Activated naive CD4-positive, alpha-beta T cell treated with anti-CD3 and anti-CD28 coated beads for 36 hours (primary cell): ENCODE results near the gene PMEPA1. TPM values are rescaled to one million over a fixed set of nuclear protein-coding genes. Genes with fewer than 3 reads are reported as not detected.

Experiments used
- CTCF ChIA-PET: fragments of 350-600 bp; sonication (Branson Sonifier 250); formaldehyde crosslinking; loops from one replicate; lab custom pipeline; 2021; ENCODE audit warnings: antibody characterized with exemption; lab: Charles Lee
- DNase-seq: peaks from one replicate; pipeline ENCODE4 v3.0.0-alpha.2; 2020
- H3K27ac Mint-ChIP-seq: one replicate; pipeline ENCODE4 v1.8.0; 2021; ENCODE audit warnings: mild to moderate bottlenecking, mixed read lengths
- H3K27me3 Mint-ChIP-seq: one replicate; pipeline ENCODE4 v1.8.0; 2021; ENCODE audit warnings: low read depth, mixed read lengths
- H3K36me3 Mint-ChIP-seq: one replicate; pipeline ENCODE4 v1.8.0; 2021; ENCODE audit warnings: low read depth, mixed read lengths
- H3K4me1 Mint-ChIP-seq: one replicate; pipeline ENCODE4 v1.8.0; 2021; ENCODE audit warnings: low read depth, mixed read lengths
- H3K4me3 Mint-ChIP-seq: one replicate; pipeline ENCODE4 v1.8.0; 2021; ENCODE audit warnings: mild to moderate bottlenecking, moderate library complexity, mixed read lengths
- H3K9me3 Mint-ChIP-seq: one replicate; pipeline ENCODE4 v1.8.0; 2021; ENCODE audit warnings: mixed read lengths
- intact Hi-C: fragments of 100-400 bp; cut with micrococcal nuclease; formaldehyde crosslinking; loops from one replicate; pipeline ENCODE4 v1.15.1; 2023
- total RNA-seq, 2 experiments: library from RNA; stranded (reverse); gene quantifications; one replicate each; pipeline ENCODE4 v1.2.3, GENCODE V29; 2021

The PMEPA1 gene
- total RNA-seq, 2 experiments from 2014 or later: 2.0 to 2.2 TPM

DNA sequence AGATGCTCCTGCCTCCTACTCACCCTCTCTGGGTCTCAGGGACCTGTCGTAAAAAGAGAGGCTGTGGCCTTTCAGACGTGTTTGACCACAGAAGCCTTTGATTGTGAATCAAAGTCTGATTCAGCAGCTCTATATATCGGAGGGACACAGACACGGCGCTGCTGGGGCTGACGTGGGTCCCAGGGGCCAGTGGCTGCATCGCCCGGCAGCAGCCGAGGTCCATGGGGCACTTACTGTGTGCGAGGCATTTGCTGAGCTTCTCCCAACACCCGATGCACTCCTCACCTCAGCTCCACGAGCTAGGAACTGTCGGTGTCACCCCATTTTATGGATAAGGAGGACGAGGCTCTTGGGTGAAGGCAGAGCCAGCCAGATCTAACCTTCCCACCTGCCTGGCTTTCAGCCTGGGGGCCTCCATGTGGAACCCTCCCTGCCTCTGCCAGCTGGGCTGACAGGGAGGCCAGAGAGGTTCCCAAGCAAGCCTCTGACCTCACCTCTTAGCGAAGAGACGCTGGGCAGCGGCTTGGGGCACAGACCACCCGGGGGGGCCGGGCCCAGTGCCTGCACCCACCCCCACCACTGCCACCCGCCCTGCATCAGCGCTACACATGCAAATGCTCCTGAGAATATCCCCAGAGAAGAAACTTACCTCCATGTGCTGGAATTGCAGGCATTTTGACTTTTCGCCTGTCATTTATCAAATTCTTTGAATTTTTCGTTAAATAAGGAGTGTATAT, 19.9 kb downstream of the PMEPA1 start:
- no peak for DNase-seq
- no peaks in the 10 kb centered on the region for H3K9me3 Mint-ChIP-seq
- intact Hi-C loops: no loop called here
- H3K36me3 Mint-ChIP-seq: no peaks in the 10 kb centered on the region
- no peak overlapping the region for H3K4me3 Mint-ChIP-seq
- CTCF ChIA-PET: no interaction called here
- H3K27ac Mint-ChIP-seq: no peak overlapping the region
- no peaks in the 10 kb centered on the region for H3K27me3 Mint-ChIP-seq
- H3K4me1 Mint-ChIP-seq: peaks cover 4% of the 10 kb centered on the region

DNA sequence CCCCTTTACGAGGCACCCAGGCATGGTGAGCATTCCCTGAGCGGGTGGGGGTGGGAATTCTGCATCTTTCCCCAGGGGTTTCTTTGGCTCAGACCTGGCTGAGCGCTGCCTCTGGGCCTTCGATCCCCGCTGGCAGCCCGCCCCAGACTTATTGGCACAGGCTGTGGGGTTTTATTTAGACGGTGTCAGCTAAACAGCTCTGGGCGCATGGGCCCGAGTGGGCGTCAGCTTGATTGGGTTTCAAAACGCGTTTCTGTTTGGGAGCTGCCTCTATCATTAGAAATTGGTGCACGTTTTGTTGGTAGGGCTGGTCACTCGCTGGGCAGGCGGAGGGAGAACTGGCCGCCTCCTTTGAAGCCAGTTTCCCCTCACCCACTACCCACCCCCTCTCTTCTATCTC, 21.0 kb downstream of the PMEPA1 start:
- no peaks in the 10 kb centered on the region for H3K9me3 Mint-ChIP-seq
- H3K4me3 Mint-ChIP-seq: no peak overlapping the region
- intact Hi-C loops: no loop called here
- H3K27me3 Mint-ChIP-seq: no peaks in the 10 kb centered on the region
- no peaks in the 10 kb centered on the region for H3K36me3 Mint-ChIP-seq
- peaks cover 2% of the 10 kb centered on the region for H3K4me1 Mint-ChIP-seq
- no peak overlapping the region for H3K27ac Mint-ChIP-seq
- CTCF ChIA-PET: no interaction called here
- DNase-seq: no peak

DNA sequence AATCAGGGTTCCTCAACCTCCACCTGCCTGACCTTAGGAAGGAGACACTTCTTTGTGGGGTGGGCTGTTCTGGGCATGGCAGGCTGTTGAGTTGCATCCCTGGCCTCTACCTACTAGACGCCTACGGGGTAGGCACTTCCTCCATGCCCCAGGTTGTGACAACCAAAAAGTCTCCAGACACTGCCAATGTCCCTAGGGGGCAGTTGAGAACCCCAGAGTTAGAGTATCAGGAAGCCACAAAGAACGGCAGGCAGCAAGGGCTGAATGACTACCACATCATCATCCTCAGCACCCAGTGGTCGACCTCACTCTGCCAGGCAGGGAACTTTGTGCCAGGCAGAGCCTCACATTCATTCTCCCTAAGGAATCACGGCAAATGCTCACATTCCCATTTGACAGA, 21.5 kb downstream of the PMEPA1 start:
- DNase-seq: no peak
- H3K36me3 Mint-ChIP-seq: no peaks in the 10 kb centered on the region
- H3K27me3 Mint-ChIP-seq: no peaks in the 10 kb centered on the region
- no peak overlapping the region for H3K4me3 Mint-ChIP-seq
- H3K4me1 Mint-ChIP-seq: peaks cover 2% of the 10 kb centered on the region
- H3K27ac Mint-ChIP-seq: no peak overlapping the region
- no peaks in the 10 kb centered on the region for H3K9me3 Mint-ChIP-seq
- CTCF ChIA-PET: no interaction called here
- intact Hi-C loops: no loop called here

DNA sequence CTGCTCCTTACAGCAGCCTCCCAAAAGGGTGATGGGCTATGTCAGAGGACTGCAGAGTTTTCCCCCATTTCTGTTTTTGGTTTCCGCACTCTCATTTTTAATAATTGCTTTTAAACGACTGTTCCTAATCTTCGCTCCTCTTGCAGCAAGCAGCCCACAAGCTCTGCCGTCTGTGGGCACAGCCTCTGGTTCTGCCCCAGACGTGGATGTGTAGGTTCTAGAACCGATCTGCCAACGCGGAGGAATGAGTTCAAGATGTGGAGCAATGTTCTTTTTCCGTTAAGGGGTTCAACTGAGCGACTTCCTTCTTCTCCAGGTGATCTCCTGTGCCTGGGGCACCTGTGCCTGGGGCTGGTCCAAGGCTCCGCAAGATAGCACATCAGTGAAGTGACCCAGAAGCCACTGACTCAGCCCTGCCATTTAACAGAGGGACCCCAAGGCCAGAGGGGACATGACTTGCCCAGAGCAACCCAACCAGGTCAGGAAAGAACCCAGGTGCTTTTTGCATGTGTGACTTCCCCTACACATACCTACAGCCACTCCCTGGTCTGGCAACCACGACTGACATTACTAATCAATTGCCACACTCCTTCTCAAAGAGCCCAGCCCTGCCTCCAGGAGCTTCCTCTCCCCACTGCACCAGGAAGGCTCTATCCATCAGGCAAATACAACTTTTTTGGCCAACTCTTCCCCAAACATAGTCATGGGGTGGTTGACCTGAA, 22.7 kb downstream of the PMEPA1 start:
- Mint-ChIP-seq H3K4me3 (no peak overlapping the region), H3K9me3 (no peaks in the 10 kb centered on the region), H3K27ac (no peak overlapping the region), H3K4me1 (peaks cover 2% of the 10 kb centered on the region), H3K36me3 (no peaks in the 10 kb centered on the region), H3K27me3 (no peaks in the 10 kb centered on the region)
- intact Hi-C loops: no loop called here
- no peak for DNase-seq
- CTCF ChIA-PET: interaction anchor here (1.0 kb wide), 1 partner anchor 400 kb away, joined by 3 read pairs; no protein-coding TSS in a partner anchor

DNA sequence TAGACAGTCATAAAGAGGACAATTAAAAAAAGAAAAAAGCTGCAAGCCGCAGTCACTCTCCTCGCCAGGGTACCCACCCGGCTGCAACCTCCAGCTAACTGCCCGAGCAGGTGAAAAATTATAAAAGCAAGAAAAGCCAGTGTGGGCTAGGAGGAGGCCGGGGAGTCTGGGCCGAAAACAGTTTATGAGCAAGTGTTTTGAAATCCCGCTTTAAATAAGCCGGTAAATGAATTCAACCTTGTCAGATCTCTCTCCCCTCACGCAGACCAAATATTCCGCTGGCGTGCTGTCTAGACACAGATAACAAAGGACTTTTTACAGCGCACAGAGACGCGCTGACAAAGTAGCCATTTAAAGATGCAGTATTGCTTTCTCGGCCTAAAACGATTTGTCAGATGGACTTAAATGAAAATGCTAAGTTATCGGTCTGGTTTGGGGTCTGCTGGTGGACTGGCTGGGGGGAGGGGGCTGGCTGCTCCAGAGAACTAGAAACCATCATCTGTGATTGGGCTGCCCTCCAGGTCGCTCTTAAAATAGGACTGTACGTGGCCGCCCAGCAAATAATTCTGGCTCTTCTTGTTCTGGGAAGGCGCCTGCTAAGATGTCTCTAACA, 24.6 kb downstream of the PMEPA1 start:
- DNase-seq: no peak
- Mint-ChIP-seq H3K27ac (no peak overlapping the region), H3K9me3 (no peaks in the 10 kb centered on the region), H3K4me1 (peaks cover 18% of the 10 kb centered on the region), H3K36me3 (no peaks in the 10 kb centered on the region), H3K4me3 (no peak overlapping the region), H3K27me3 (no peaks in the 10 kb centered on the region)
- intact Hi-C loops: no loop called here
- CTCF ChIA-PET: no interaction called here

DNA sequence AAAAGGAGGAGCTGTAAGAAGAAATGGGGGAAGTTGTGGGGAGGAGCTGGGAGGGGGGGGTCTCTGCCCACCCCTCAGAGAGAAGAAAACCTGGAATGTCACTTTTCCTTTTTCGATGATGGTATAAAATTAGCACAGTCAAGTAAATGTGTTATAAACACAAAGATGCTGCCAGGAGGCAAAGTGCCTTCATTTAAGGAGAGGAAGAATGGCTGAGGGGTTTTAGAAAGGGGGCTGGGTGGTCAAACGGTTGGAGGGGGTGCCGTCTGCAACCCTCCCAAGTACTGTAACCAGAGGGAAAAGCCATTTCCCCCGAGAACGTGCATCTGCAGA, 25.0 kb downstream of the PMEPA1 start:
- H3K4me1 Mint-ChIP-seq: peaks cover 19% of the 10 kb centered on the region
- intact Hi-C loops: no loop called here
- no peak overlapping the region for H3K27ac Mint-ChIP-seq
- H3K27me3 Mint-ChIP-seq: no peaks in the 10 kb centered on the region
- no peak overlapping the region for H3K4me3 Mint-ChIP-seq
- CTCF ChIA-PET: no interaction called here
- DNase-seq: no peak
- no peaks in the 10 kb centered on the region for H3K36me3 Mint-ChIP-seq
- no peaks in the 10 kb centered on the region for H3K9me3 Mint-ChIP-seq

DNA sequence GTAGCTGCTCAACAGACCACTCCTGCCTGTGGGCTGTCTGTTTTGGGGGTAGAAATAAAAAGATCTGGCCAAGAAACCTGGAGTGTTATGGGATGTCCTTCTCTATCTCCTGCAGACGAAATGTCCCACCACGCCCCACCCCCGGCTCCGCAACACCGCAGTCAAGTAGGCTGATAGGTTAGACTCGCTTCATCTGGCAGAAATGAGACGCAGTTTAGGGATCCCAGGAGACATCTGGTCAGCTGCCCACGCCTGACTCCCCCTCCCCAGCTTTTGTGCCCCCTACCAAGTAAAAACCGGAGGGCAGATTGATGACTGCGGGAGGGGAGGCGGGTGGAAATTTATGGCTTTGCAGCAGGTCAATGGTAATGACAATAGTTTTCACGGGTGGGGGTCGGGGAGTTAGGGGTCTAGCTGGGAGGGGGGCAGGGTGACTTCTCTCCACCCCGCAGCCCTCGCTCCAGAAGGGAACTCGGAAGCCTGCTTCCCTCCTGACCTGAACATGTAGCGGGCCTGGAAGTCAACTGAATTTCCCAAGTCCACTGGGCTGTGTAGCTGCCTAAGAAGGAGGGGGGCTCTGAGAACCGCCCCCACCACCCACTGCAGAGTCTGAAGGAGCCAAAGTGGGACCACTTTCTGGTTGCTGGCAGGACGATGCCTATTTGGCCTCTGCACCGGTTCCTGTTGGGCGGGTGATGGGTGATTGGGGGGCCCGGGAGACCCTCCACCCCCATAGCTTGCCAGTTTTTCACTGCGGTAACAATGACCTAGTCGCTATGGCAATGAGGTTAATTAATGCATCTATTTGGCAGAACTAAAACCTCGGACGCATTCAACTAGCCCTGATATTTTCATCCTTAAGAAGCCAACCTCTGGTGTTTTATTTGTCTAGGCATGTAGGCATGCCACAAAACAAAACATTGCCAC, 25.7 kb downstream of the PMEPA1 start:
- CTCF ChIA-PET: no interaction called here
- no peaks in the 10 kb centered on the region for H3K9me3 Mint-ChIP-seq
- intact Hi-C loops: no loop called here

DNA sequence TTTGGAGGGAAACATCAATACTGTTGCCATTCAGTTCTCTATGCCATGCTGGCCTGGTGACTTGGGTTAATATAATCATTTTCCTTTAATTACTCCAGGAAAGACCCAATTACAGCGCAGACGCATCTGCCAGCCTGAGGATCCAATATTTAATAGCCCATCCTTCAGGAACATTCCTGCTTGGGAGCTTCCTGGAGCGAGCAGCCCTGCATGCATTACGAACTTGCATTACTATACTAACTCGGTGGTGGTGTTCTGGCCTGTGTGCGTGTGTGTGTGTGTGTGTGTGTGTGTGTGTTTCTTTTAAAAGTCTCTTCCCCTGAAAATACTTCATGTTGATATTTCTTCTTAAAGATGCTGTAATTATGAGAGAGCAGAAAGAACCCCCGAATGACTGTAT, 26.5 kb downstream of the PMEPA1 start:
- Mint-ChIP-seq H3K4me3 (no peak overlapping the region), H3K27me3 (no peaks in the 10 kb centered on the region), H3K36me3 (no peaks in the 10 kb centered on the region), H3K27ac (no peak overlapping the region), H3K4me1 (peaks cover 19% of the 10 kb centered on the region), H3K9me3 (no peaks in the 10 kb centered on the region)
- DNase-seq: no peak
- intact Hi-C loops: no loop called here
- CTCF ChIA-PET: interaction anchor here (0.8 to 1.4 kb wide), 2 partner anchors 29 to 87 kb away, joined by 3 to 4 read pairs; no protein-coding TSS in a partner anchor

More for the DNA sequence above, 25.7 kb downstream of the PMEPA1 start:
- no peak overlapping the region for H3K4me3 Mint-ChIP-seq
- no peaks in the 10 kb centered on the region for H3K36me3 Mint-ChIP-seq
- H3K27ac Mint-ChIP-seq: no peak overlapping the region
- DNase-seq: no peak
- no peaks in the 10 kb centered on the region for H3K27me3 Mint-ChIP-seq
- peaks cover 19% of the 10 kb centered on the region for H3K4me1 Mint-ChIP-seq

DNA sequence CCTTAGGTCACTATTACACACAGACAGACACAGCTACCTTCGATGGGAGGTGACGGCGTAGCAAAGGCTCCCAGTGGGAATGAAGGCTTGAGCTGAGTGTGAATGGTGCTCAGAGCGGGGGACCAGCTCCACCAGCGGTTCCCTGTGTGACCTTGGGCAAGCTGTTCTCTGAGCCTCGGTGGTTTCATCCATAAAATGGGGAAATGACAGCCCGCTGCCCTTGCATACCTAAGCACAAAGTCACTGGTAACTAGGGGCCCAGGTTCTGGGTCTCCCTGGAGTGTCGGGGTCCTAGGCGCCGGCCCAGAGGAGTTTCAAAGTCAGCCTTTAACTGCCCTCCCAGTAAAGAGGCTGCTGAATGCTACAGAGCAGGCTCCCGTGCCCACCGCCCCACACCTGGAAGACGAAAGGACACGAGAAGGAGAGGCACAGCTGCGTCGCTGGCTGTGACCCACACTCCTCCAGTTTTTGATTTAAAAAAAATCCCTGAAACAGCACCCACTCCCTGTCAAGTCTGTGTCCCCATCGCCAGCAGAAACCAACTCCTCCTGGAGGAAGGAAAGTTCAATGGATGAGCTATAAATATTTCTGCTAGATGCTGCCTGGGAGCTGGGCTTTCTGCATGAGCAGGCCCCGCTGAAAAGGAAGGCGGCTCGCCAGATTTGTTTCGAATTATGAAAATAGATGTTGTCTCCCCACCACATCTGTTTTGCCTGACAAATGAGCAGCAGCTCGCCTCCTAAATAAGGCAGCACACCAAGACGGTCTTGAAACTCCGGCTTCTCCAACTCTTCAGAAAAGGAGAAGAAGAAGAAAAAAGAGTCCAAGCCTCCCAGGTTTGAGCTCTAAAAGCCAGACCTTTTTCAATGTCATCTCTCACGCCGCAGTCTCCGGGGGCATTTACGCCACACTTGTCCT, 27.4 kb downstream of the PMEPA1 start:
- intact Hi-C loops: no loop called here
- DNase-seq: no peak
- Mint-ChIP-seq H3K4me1 (peaks cover 19% of the 10 kb centered on the region), H3K36me3 (no peaks in the 10 kb centered on the region), H3K27ac (no peak overlapping the region), H3K4me3 (no peak overlapping the region), H3K27me3 (no peaks in the 10 kb centered on the region), H3K9me3 (no peaks in the 10 kb centered on the region)
- CTCF ChIA-PET: interaction anchor here (0.7 to 1.4 kb wide), 5 partner anchors 28 to 419 kb away, joined by 3 to 5 read pairs (median 4); no protein-coding TSS in a partner anchor

DNA sequence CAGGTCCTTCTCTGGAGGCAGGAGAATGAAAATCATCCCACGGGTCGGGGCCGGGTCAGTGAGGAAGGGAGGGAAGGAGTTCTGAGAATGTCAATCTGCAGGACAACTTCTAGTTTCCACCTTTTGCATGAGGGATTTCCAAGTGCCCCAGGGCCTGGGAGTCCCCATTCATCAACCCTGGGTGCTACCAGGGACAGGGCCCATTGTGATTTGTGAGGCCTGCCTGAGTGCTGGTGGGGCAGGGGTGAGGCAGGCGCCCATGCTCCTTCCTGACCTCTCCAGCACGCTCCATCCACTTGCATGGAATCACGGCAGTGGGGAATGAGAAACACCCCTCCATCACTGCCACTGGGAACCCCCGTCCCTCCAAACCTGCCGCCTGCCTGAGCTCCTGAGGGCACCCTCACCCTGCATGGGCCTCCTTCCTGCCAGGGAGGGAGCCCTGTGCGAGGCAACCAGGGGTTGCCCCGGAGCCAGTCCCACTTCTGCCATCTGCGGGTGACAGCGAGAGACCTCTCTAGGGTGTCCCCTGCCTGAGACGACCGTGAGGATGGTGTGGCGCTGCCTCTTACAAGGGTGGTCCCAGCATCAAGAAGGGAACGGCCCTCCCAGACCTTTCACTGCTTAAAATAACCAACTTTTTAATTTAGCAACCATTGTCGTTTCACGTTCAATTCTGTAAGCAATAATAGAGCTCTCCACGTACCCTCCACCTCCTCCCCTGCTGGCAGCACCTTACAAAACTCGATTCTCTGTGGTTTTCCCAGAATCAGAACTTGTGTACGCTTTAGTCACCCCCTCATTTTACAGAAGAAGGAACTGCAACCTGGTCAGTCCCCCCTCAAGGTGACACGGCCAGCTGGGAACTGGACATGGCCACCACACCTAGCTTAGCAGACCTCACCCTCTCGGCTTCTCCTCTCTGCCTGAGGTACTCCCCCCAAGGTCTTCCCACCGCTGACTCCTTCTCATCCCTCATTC, 28.6 kb downstream of the PMEPA1 start:
- CTCF ChIA-PET: interaction anchor here (0.6 to 1.4 kb wide), 7 partner anchors 17 to 528 kb away, joined by 3 to 5 read pairs (median 3); no protein-coding TSS in a partner anchor
- peak; percentile 67 for DNase-seq
- no peak overlapping the region for H3K27ac Mint-ChIP-seq
- peaks cover 19% of the 10 kb centered on the region for H3K4me1 Mint-ChIP-seq
- intact Hi-C loops: no loop called here
- no peaks in the 10 kb centered on the region for H3K27me3 Mint-ChIP-seq
- no peak overlapping the region for H3K4me3 Mint-ChIP-seq
- no peaks in the 10 kb centered on the region for H3K36me3 Mint-ChIP-seq
- H3K9me3 Mint-ChIP-seq: no peaks in the 10 kb centered on the region
